HL-60 (cell line): ENCODE data around the gene CASTOR1.

Source experiments
- CTCF ChIP-seq: IDR thresholded peaks from one replicate; pipeline ENCODE4 v1.5.1; 2011; ENCODE audit warnings: low read length, control low read depth, inconsistent platforms; ENCODE audit not compliant: insufficient read depth
- GABPA ChIP-seq: IDR thresholded peaks from 2 replicates; pipeline ENCODE4 v1.6.1; 2012; ENCODE audit warnings: low read depth
- POLR2AphosphoS5 ChIP-seq: IDR thresholded peaks from 2 replicates; pipeline ENCODE4 v1.6.1; 2012; ENCODE audit warnings: low read depth
- SPI1 ChIP-seq: IDR thresholded peaks from 2 replicates; pipeline ENCODE4 v1.6.1; 2012; ENCODE audit warnings: low read depth, mild to moderate bottlenecking, borderline replicate concordance

DNA sequence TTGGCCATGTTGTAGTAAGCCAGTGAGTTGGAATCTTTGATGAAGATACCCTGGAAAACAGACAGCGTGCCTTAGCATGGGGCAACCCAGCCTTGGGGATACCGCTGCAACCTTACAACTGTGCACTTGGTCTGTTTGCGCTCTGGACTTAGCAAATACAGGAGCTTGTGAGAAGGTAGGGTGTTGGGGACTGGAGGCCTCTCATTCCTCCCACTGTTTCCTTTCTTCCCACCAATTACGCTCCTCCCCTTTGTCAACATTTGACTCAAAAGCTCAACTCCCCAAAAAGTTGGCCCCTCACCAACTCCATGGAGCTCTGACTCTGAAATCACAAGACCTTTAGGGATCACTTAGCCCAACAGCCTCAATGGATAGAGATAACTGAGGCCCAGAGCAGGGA, 45.3 kb upstream of the CASTOR1 start:
- TF ChIP-seq CTCF = no peak
- no peak for TF ChIP-seq POLR2AphosphoS5
- no peak for TF ChIP-seq SPI1
- no peak for TF ChIP-seq GABPA
